IMR-90 (cell line): ENCODE results near the gene XRCC5. TPM values are rescaled to one million over a fixed set of nuclear protein-coding genes. Genes with fewer than 3 reads are reported as not detected.

Experiments
- ATAC-seq: fragments of 200-7000 bp; cut with Tn5 transposase; 2 replicates; pipeline ENCODE4 v1.9.1; 2020; ENCODE audit warnings: low read depth, mild to moderate bottlenecking, moderate library complexity
- BruUV-seq: library from RNA; stranded (reverse); fragments of 400-500 nt; replicated peaks from 2 replicates; lab custom pipeline; 2021; lab: Mats Ljungman, UMichigan
- CTCF ChIA-PET: fragments of 300-600 bp; formaldehyde crosslinking; extraction: SDS; loops from one replicate; lab custom pipeline; 2021; ENCODE audit warnings: antibody characterized with exemption; lab: Yijun Ruan, JAX
- POLR2A ChIA-PET: fragments of 300-600 bp; sonication (Branson Sonifier 250); formaldehyde crosslinking; loops from one replicate; lab custom pipeline; 2022; ENCODE audit warnings: antibody characterized with exemption; ENCODE audit not compliant: unreplicated experiment; lab: Charles Lee
- DNase-seq: peaks from one replicate; pipeline ENCODE4 v3.0.0; 2013
- H2AFZ ChIP-seq: replicated peaks from 2 replicates; pipeline ENCODE3; 2013; ENCODE audit warnings: low read length, mild to moderate bottlenecking; ENCODE audit not compliant: poor library complexity
- H2AK5ac ChIP-seq: 2 replicates; pipeline ENCODE4 v1.6.1; 2013; ENCODE audit warnings: low read depth, low read length, inconsistent platforms
- H2AK9ac ChIP-seq: replicated peaks from 2 replicates; pipeline ENCODE3; 2013; ENCODE audit warnings: mild to moderate bottlenecking, low read depth, low read length, moderate library complexity; ENCODE audit not compliant: poor library complexity
- H2BK120ac ChIP-seq: 2 replicates; pipeline ENCODE4 v1.6.1; 2013; ENCODE audit warnings: low read depth, low read length, inconsistent platforms
- H2BK15ac ChIP-seq: 3 replicates; pipeline ENCODE4 v1.6.1; 2013; ENCODE audit warnings: low read depth, low read length, inconsistent platforms
- H2BK20ac ChIP-seq: 2 replicates; pipeline ENCODE4 v1.6.1; 2013; ENCODE audit warnings: low read depth, mild to moderate bottlenecking, inconsistent platforms, low read length, moderate library complexity
- H2BK5ac ChIP-seq: 2 replicates; pipeline ENCODE4 v1.6.1; 2013; ENCODE audit warnings: mild to moderate bottlenecking, low read depth, low read length, inconsistent platforms; ENCODE audit not compliant: poor library complexity, severe bottlenecking
- H3K14ac ChIP-seq: replicated peaks from 2 replicates; pipeline ENCODE4 v1.6.1; 2013; ENCODE audit warnings: low read depth, low read length, inconsistent platforms
- H3K18ac ChIP-seq: 2 replicates; pipeline ENCODE4 v1.6.1; 2013; ENCODE audit warnings: low read depth, low read length, control low read depth
- H3K23ac ChIP-seq: 2 replicates; pipeline ENCODE4 v1.6.1; 2013; ENCODE audit warnings: low read depth, low read length, inconsistent platforms
- H3K27ac ChIP-seq: 2 replicates; pipeline ENCODE4 v1.5.1; 2013; ENCODE audit warnings: mild to moderate bottlenecking, control low read depth, low read length; ENCODE audit not compliant: insufficient read depth
- H3K27me3 ChIP-seq: 2 replicates; pipeline ENCODE4 v1.6.1; 2013; ENCODE audit warnings: low read length; ENCODE audit not compliant: control insufficient read depth, insufficient read depth
- H3K36me3 ChIP-seq: 2 replicates; pipeline ENCODE4 v1.6.1; 2013; ENCODE audit warnings: low read length, mixed read lengths; ENCODE audit not compliant: control insufficient read depth, insufficient read depth
- H3K4ac ChIP-seq: 2 replicates; pipeline ENCODE4 v1.6.1; 2013; ENCODE audit warnings: low read depth, low read length, inconsistent platforms
- H3K4me1 ChIP-seq: 2 replicates; pipeline ENCODE4 v1.6.1; 2013; ENCODE audit warnings: low read length, mixed read lengths; ENCODE audit not compliant: control insufficient read depth, insufficient read depth
- H3K4me2 ChIP-seq: 2 replicates; pipeline ENCODE4 v1.6.1; 2013; ENCODE audit warnings: low read depth, mild to moderate bottlenecking, control low read depth, low read length, moderate library complexity
- H3K4me3 ChIP-seq: 2 replicates; pipeline ENCODE4 v1.5.1; 2013; ENCODE audit warnings: low read depth, mild to moderate bottlenecking, control low read depth, low read length, moderate library complexity; ENCODE audit not compliant: insufficient read depth
- H3K56ac ChIP-seq: 2 replicates; pipeline ENCODE4 v1.6.1; 2013; ENCODE audit warnings: low read length, inconsistent platforms; ENCODE audit not compliant: insufficient read depth; ENCODE audit errors: extremely low read depth
- H3K79me1 ChIP-seq, 2 experiments: 2 replicates each; pipeline ENCODE4 v1.6.1; 2013; ENCODE audit warnings: low read length in 2 of 2, inconsistent platforms in 1 of 2, low read depth in 1 of 2
- H3K9ac ChIP-seq: 2 replicates; pipeline ENCODE4 v1.6.1; 2013; ENCODE audit warnings: low read depth, low read length, control low read depth
- H3K9me1 ChIP-seq: 2 replicates; pipeline ENCODE4 v1.6.1; 2013; ENCODE audit warnings: low read length, inconsistent platforms; ENCODE audit not compliant: insufficient read depth
- H3K9me3 ChIP-seq: 2 replicates; pipeline ENCODE4 v1.6.1; 2013; ENCODE audit warnings: low read length; ENCODE audit not compliant: control insufficient read depth, insufficient read depth
- H4K20me1 ChIP-seq: 2 replicates; pipeline ENCODE4 v1.6.1; 2013; ENCODE audit warnings: low read length, inconsistent platforms; ENCODE audit not compliant: insufficient read depth
- H4K5ac ChIP-seq: 2 replicates; pipeline ENCODE4 v1.6.1; 2013; ENCODE audit warnings: mild to moderate bottlenecking, low read depth, low read length, control low read depth
- H4K8ac ChIP-seq, 2 experiments: 2 replicates each; pipeline ENCODE4 v1.6.1; 2013; ENCODE audit warnings: low read depth in 2 of 2, low read length in 2 of 2, control low read depth in 1 of 2, inconsistent platforms in 1 of 2
- H4K91ac ChIP-seq: 2 replicates; pipeline ENCODE4 v1.6.1; 2013; ENCODE audit warnings: low read depth, low read length, inconsistent platforms; ENCODE audit not compliant: insufficient read depth
- BHLHE40 ChIP-seq: fragments of 150-350 bp; IDR thresholded peaks from 2 replicates; pipeline ENCODE4 v1.6.1; 2016; ENCODE audit warnings: mild to moderate bottlenecking, low read depth, low read length
- CEBPB ChIP-seq: IDR thresholded peaks from 2 replicates; pipeline ENCODE4 v1.6.1; 2012; ENCODE audit warnings: low read depth, low read length, improper control_type of control experiment
- CHD1 ChIP-seq: IDR thresholded peaks from 2 replicates; pipeline ENCODE4 v1.6.1; 2012; ENCODE audit warnings: low read depth, low read length, improper control_type of control experiment
- FOS ChIP-seq: fragments of 150-350 bp; IDR thresholded peaks from 2 replicates; pipeline ENCODE4 v1.6.1; 2016; ENCODE audit warnings: low read depth, low read length
- MAFK ChIP-seq: IDR thresholded peaks from 2 replicates; pipeline ENCODE4 v1.6.1; 2012; ENCODE audit warnings: low read depth, low read length, improper control_type of control experiment
- MAZ ChIP-seq: IDR thresholded peaks from 2 replicates; pipeline ENCODE4 v1.6.1; 2012; ENCODE audit warnings: low read depth, mild to moderate bottlenecking, low read length, improper control_type of control experiment, moderate library complexity, borderline replicate concordance
- MXI1 ChIP-seq: IDR thresholded peaks from 2 replicates; pipeline ENCODE4 v1.6.1; 2012; ENCODE audit warnings: low read depth, mild to moderate bottlenecking, low read length, moderate library complexity, borderline replicate concordance
- NFE2L2 ChIP-seq: fragments of 150-350 bp; IDR thresholded peaks from 2 replicates; pipeline ENCODE4 v1.6.1; 2016; ENCODE audit warnings: low read depth, mild to moderate bottlenecking, low read length
- POLR2A ChIP-seq: IDR thresholded peaks from 2 replicates; pipeline ENCODE4 v1.6.1; 2012; ENCODE audit warnings: mild to moderate bottlenecking, low read depth, low read length
- RAD21 ChIP-seq: IDR thresholded peaks from 2 replicates; pipeline ENCODE4 v1.6.1; 2012; ENCODE audit warnings: low read length, improper control_type of control experiment
- RCOR1 ChIP-seq: IDR thresholded peaks from 2 replicates; pipeline ENCODE4 v1.6.1; 2012; ENCODE audit warnings: mild to moderate bottlenecking, low read length, improper control_type of control experiment; ENCODE audit not compliant: insufficient replicate concordance
- RFX5 ChIP-seq: IDR thresholded peaks from 2 replicates; pipeline ENCODE4 v1.8.0; 2012; ENCODE audit warnings: low read depth, mild to moderate bottlenecking, low read length, moderate library complexity
- SMC3 ChIP-seq: fragments of 150-350 bp; IDR thresholded peaks from 2 replicates; pipeline ENCODE4 v1.6.1; 2016; ENCODE audit warnings: low read depth, mild to moderate bottlenecking, antibody characterized with exemption, low read length, moderate library complexity
- USF2 ChIP-seq: fragments of 150-350 bp; IDR thresholded peaks from 2 replicates; pipeline ENCODE4 v1.6.1; 2017; ENCODE audit warnings: mild to moderate bottlenecking, antibody characterized with exemption, low read length, low read depth
- WGBS, 2 experiments: methylation state at CpG; one replicate each; pipeline versions ENCODE4 v1.1.5 to v1.1.7; 2013; ENCODE audit warnings: missing lambda C conversion rate in 2 of 2; ENCODE audit not compliant: insufficient read length in 1 of 2; ENCODE audit errors: extremely low coverage in 2 of 2; 5-methylcytosine and 5-hydroxymethylcytosine counted together
- dilution Hi-C: fragments of 300-500 bp; cut with HindIII; formaldehyde crosslinking; loops from one replicate; pipeline ENCODE4 v1.14.3; 2018; ENCODE audit warnings: low sequenced_read_pairs; ENCODE audit not compliant: unreplicated experiment
- in situ Hi-C: fragments of 300-500 bp; cut with MboI; formaldehyde crosslinking; loops from 3 replicates; pipeline ENCODE4 v1.14.3; 2019; ENCODE audit warnings: low sequenced_read_pairs, inconsistent platforms, mixed read lengths
- intact Hi-C: fragments of 100-400 bp; cut with micrococcal nuclease; formaldehyde crosslinking; loops from 2 replicates; pipeline ENCODE4 v1.10.0; 2022
- polyA plus RNA-seq, 3 experiments: library from polyadenylated mRNA; depleted of rRNA; stranded (reverse); fragments of >200 nt; gene quantifications; 2 replicates each; pipeline ENCODE4 v1.2.3, GENCODE V29; 2012; ENCODE audit warnings: low replicate concordance in 1 of 3
- total RNA-seq: library from RNA; depleted of rRNA; stranded (reverse); fragments of >200 nt; gene quantifications from 2 replicates; pipeline ENCODE4 v1.2.3, GENCODE V29; 2012
- TF ChIP-seq, protein P1 (sequence below): conservative IDR thresholded peaks from 2 replicates; pipeline ENCODE4 v1.5.1; 2012; ENCODE audit warnings: mild to moderate bottlenecking, low read depth, low read length, improper control_type of control experiment
- TF ChIP-seq, protein P2 (sequence below): fragments of 150-350 bp; IDR thresholded peaks from 2 replicates; pipeline ENCODE4 v1.6.1; 2016; ENCODE audit warnings: low read depth, mild to moderate bottlenecking, low read length, moderate library complexity, borderline replicate concordance

Gene XRCC5
- total and polyA plus RNA-seq, 2 of the 4 experiments (the other 2 are of a cell fraction), result 144 to 509 TPM

- intact Hi-C loops, result no loop called here
- H3K23ac ChIP-seq, result no peak overlapping the region
- WGBS, 2 experiments, result no CpG with 5 or more reads among the region's 2 CpGs
- H4K5ac ChIP-seq, result no peak overlapping the region
- TF ChIP-seq MAFK, result no peak
- TF ChIP-seq RFX5, result no peak
- no peak for TF ChIP-seq CEBPB
- no peak for TF ChIP-seq USF2
- no peak for TF ChIP-seq MAZ
- TF ChIP-seq, protein P1, sequence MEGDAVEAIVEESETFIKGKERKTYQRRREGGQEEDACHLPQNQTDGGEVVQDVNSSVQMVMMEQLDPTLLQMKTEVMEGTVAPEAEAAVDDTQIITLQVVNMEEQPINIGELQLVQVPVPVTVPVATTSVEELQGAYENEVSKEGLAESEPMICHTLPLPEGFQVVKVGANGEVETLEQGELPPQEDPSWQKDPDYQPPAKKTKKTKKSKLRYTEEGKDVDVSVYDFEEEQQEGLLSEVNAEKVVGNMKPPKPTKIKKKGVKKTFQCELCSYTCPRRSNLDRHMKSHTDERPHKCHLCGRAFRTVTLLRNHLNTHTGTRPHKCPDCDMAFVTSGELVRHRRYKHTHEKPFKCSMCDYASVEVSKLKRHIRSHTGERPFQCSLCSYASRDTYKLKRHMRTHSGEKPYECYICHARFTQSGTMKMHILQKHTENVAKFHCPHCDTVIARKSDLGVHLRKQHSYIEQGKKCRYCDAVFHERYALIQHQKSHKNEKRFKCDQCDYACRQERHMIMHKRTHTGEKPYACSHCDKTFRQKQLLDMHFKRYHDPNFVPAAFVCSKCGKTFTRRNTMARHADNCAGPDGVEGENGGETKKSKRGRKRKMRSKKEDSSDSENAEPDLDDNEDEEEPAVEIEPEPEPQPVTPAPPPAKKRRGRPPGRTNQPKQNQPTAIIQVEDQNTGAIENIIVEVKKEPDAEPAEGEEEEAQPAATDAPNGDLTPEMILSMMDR, result no peak
- TF ChIP-seq MXI1, result no peak
- TF ChIP-seq RCOR1, result no peak
- TF ChIP-seq POLR2A, result no peak
- TF ChIP-seq SMC3, result no peak
- no peak for TF ChIP-seq RAD21
- no peak for TF ChIP-seq BHLHE40
- no peak for TF ChIP-seq FOS
- TF ChIP-seq, protein P2, sequence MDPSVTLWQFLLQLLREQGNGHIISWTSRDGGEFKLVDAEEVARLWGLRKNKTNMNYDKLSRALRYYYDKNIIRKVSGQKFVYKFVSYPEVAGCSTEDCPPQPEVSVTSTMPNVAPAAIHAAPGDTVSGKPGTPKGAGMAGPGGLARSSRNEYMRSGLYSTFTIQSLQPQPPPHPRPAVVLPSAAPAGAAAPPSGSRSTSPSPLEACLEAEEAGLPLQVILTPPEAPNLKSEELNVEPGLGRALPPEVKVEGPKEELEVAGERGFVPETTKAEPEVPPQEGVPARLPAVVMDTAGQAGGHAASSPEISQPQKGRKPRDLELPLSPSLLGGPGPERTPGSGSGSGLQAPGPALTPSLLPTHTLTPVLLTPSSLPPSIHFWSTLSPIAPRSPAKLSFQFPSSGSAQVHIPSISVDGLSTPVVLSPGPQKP, result no peak
- no peak for TF ChIP-seq CHD1
- no peak for TF ChIP-seq NFE2L2
- no peak overlapping the region for H3K27ac ChIP-seq
- H3K27me3 ChIP-seq, result no peaks in the 10 kb centered on the region
- dilution Hi-C loops, result no loop called here
- no peak overlapping the region for H2AK9ac ChIP-seq
- ChIA-PET CTCF (interaction anchor here (0.6 kb wide), 1 partner anchor 22 kb away, joined by 4 read pairs; no protein-coding TSS in a partner anchor), POLR2A (no interaction called here)
- H3K14ac ChIP-seq, result no peak overlapping the region
- H3K56ac ChIP-seq, result no peak overlapping the region
- peaks cover 3% of the 10 kb centered on the region; the same call in 1 of the 2 replicates for H3K9me1 ChIP-seq
- peaks cover 52% of the 10 kb centered on the region for H3K36me3 ChIP-seq
- in situ Hi-C loops, result no loop called here
- no peaks in the 10 kb centered on the region for H3K9me3 ChIP-seq
- no peak overlapping the region for H3K4ac ChIP-seq
- peaks cover 7% of the 10 kb centered on the region for H4K20me1 ChIP-seq
- no TSS peak for BruUV-seq
- no peak overlapping the region for H3K4me2 ChIP-seq
- no peak for DNase-seq
- peak overlapping the region; percentile 5 for H2BK5ac ChIP-seq
- H3K9ac ChIP-seq, result no peak overlapping the region
- no peak overlapping the region for H3K18ac ChIP-seq
- no peak overlapping the region for H4K8ac ChIP-seq
- H2BK20ac ChIP-seq, result no peak overlapping the region
- H4K91ac ChIP-seq, result no peak overlapping the region
- no peak overlapping the region for H2AK5ac ChIP-seq
- no peak overlapping the region for H3K4me3 ChIP-seq
- H2BK15ac ChIP-seq, result no peak overlapping the region
- peaks cover 51 to 66% of the 10 kb centered on the region in 2 experiments for H3K79me1 ChIP-seq
- no peak overlapping the region for H2AFZ ChIP-seq
- no peak for ATAC-seq
- H2BK120ac ChIP-seq, result no peak overlapping the region
- peaks cover 16% of the 10 kb centered on the region for H3K4me1 ChIP-seq
Observed at GRCh38 chr2:216119146-216119545, 10.0 kb downstream of the XRCC5 start.
